Mesenchymal stem cell (in vitro differentiated cells and primary cell): ENCODE results near the gene SPATS2.

ENCODE experiments used
- DNase-seq: peaks from one replicate; pipeline ENCODE4 v3.0.0-alpha.2; 2013
- H2AFZ ChIP-seq: one replicate; pipeline ENCODE4 v1.6.1; 2013; ENCODE audit warnings: low read depth, mild to moderate bottlenecking, control low read depth, inconsistent platforms, low read length, moderate library complexity
- H2AK5ac ChIP-seq: 2 replicates; pipeline ENCODE4 v1.6.1; 2013; ENCODE audit warnings: low read length, moderate library complexity, mild to moderate bottlenecking, inconsistent platforms; ENCODE audit not compliant: severe bottlenecking
- H2BK120ac ChIP-seq: one replicate; pipeline ENCODE4 v1.6.1; 2013; ENCODE audit warnings: low read depth, mild to moderate bottlenecking, inconsistent platforms, low read length, moderate library complexity
- H2BK12ac ChIP-seq, 2 experiments: one replicate each; pipeline ENCODE4 v1.6.1; 2013; ENCODE audit warnings: inconsistent platforms in 2 of 2, low read length in 2 of 2, mild to moderate bottlenecking in 2 of 2, moderate library complexity in 2 of 2, control low read depth in 1 of 2
- H2BK15ac ChIP-seq: one replicate; pipeline ENCODE4 v1.6.1; 2013; ENCODE audit warnings: mild to moderate bottlenecking, low read depth, inconsistent platforms; ENCODE audit not compliant: poor library complexity, severe bottlenecking
- H2BK5ac ChIP-seq: 2 replicates; pipeline ENCODE4 v1.6.1; 2013; ENCODE audit warnings: low read depth, mild to moderate bottlenecking, low read length, control low read depth, inconsistent platforms; ENCODE audit not compliant: poor library complexity, severe bottlenecking
- H3K14ac ChIP-seq, 2 experiments: one replicate each; pipeline ENCODE4 v1.6.1; 2013; ENCODE audit warnings: inconsistent platforms in 2 of 2, low read length in 2 of 2, control low read depth in 1 of 2, mild to moderate bottlenecking in 1 of 2, moderate library complexity in 1 of 2
- H3K18ac ChIP-seq, 2 experiments: one replicate each; pipeline ENCODE4 v1.6.1; 2013; ENCODE audit warnings: inconsistent platforms in 2 of 2, low read length in 2 of 2, control low read depth in 1 of 2, low read depth in 1 of 2, mild to moderate bottlenecking in 1 of 2
- H3K23ac ChIP-seq, 2 experiments: one replicate each; pipeline ENCODE4 v1.6.1; 2013; ENCODE audit warnings: inconsistent platforms in 2 of 2, low read length in 2 of 2, mild to moderate bottlenecking in 2 of 2, moderate library complexity in 2 of 2, control low read depth in 1 of 2
- H3K27ac ChIP-seq: 2 replicates; pipeline ENCODE4 v1.5.1; 2013; ENCODE audit warnings: mild to moderate bottlenecking, moderate library complexity, low read length, control low read depth, inconsistent platforms; ENCODE audit not compliant: poor library complexity, severe bottlenecking
- H3K27me3 ChIP-seq, 2 experiments: 2 replicates each; pipeline versions ENCODE4 v1.6.1 to v1.7.0; 2013; ENCODE audit warnings: low read length in 2 of 2, mild to moderate bottlenecking in 2 of 2, moderate library complexity in 2 of 2, control low read depth in 1 of 2, inconsistent platforms in 1 of 2; ENCODE audit not compliant: control insufficient read depth in 1 of 2, insufficient read depth in 1 of 2
- H3K36me3 ChIP-seq, 2 experiments: 2 replicates each; pipeline versions ENCODE4 v1.6.1 to v1.7.0; 2013; ENCODE audit warnings: low read length in 2 of 2, control low read depth in 1 of 2, inconsistent platforms in 1 of 2, low read depth in 1 of 2, mild to moderate bottlenecking in 1 of 2; ENCODE audit not compliant: insufficient read depth in 2 of 2, control insufficient read depth in 1 of 2
- H3K4ac ChIP-seq, 2 experiments: one replicate each; pipeline ENCODE4 v1.6.1; 2013; ENCODE audit warnings: inconsistent platforms in 2 of 2, low read length in 2 of 2, mild to moderate bottlenecking in 2 of 2, moderate library complexity in 2 of 2, control low read depth in 1 of 2, low read depth in 1 of 2
- H3K4me1 ChIP-seq: 2 replicates; pipeline ENCODE4 v1.6.1; 2013; ENCODE audit warnings: low read depth, low read length, control low read depth; ENCODE audit not compliant: control insufficient read depth, insufficient read depth
- H3K4me2 ChIP-seq: 2 replicates; pipeline ENCODE4 v1.6.1; 2013; ENCODE audit warnings: low read length, mild to moderate bottlenecking, inconsistent platforms; ENCODE audit not compliant: poor library complexity, severe bottlenecking
- H3K4me3 ChIP-seq, 2 experiments: 2 replicates each; pipeline versions ENCODE4 v1.5.1 to v1.7.0; 2013; ENCODE audit warnings: low read length in 2 of 2, mild to moderate bottlenecking in 2 of 2, control low read depth in 1 of 2, low read depth in 1 of 2; ENCODE audit not compliant: insufficient read depth in 1 of 2
- H3K79me1 ChIP-seq: replicated peaks from 2 replicates; pipeline ENCODE4 v1.6.1; 2013; ENCODE audit warnings: mild to moderate bottlenecking, control low read depth, low read length, inconsistent platforms; ENCODE audit not compliant: poor library complexity, severe bottlenecking
- H3K9ac ChIP-seq: 2 replicates; pipeline ENCODE4 v1.7.0; 2013; ENCODE audit warnings: mild to moderate bottlenecking, low read length, moderate library complexity
- H3K9me3 ChIP-seq: 2 replicates; pipeline ENCODE4 v1.7.0; 2013; ENCODE audit warnings: mild to moderate bottlenecking, low read length; ENCODE audit not compliant: control insufficient read depth
- H4K8ac ChIP-seq: one replicate; pipeline ENCODE4 v1.6.1; 2013; ENCODE audit warnings: inconsistent platforms, mild to moderate bottlenecking, low read length, moderate library complexity
- H4K91ac ChIP-seq: one replicate; pipeline ENCODE4 v1.6.1; 2013; ENCODE audit warnings: mild to moderate bottlenecking, low read length, inconsistent platforms
- WGBS: methylation state at CpG from one replicate; pipeline ENCODE4 v1.1.7; 2013; ENCODE audit warnings: mixed read lengths; 5-methylcytosine and 5-hydroxymethylcytosine counted together

Gene SPATS2

GRCh38 chr12:49496417-49497360 is 129.4 kb downstream of the SPATS2 start:
- Histone ChIP-seq H3K4me2 (no peak overlapping the region), H3K27me3 (no peaks in the 10 kb centered on the region), H3K23ac (no peak overlapping the region), H3K4me3 (no peak overlapping the region), H2BK120ac (no peak overlapping the region), H4K8ac (no peak overlapping the region), H2AK5ac (no peak overlapping the region), H3K9me3 (no peaks in the 10 kb centered on the region), H2BK5ac (no peak overlapping the region), H3K4ac (no peak overlapping the region), H3K14ac (no peak overlapping the region), H3K9ac (no peak overlapping the region), H3K79me1 (peaks cover 8% of the 10 kb centered on the region), H3K36me3 (peaks cover 11 to 32% of the 10 kb centered on the region in 2 experiments), H4K91ac (no peak overlapping the region), H2AFZ (no peak overlapping the region), H3K27ac (no peak overlapping the region), H2BK12ac (no peak overlapping the region), H3K4me1 (peaks cover 1% of the 10 kb centered on the region), H2BK15ac (no peak overlapping the region), H3K18ac (no peak overlapping the region)
- 91% methylated on average over 9 of the region's 10 CpGs for WGBS
- DNase-seq: no peak

- peak overlapping the region; percentile 56 for H3K27ac ChIP-seq
- no peaks in the 10 kb centered on the region for H3K9me3 ChIP-seq
- no peak for DNase-seq
- no peak overlapping the region for H4K91ac ChIP-seq
- peaks cover 4% of the 10 kb centered on the region for H3K79me1 ChIP-seq
- no peak overlapping the region for H4K8ac ChIP-seq
- no peak overlapping the region for H3K14ac ChIP-seq
- peaks cover 6% of the 10 kb centered on the region for H3K4me1 ChIP-seq
- no peak overlapping the region for H3K4me2 ChIP-seq
- no peak overlapping the region for H2AK5ac ChIP-seq
- H3K36me3 ChIP-seq: peaks cover 10 to 39% of the 10 kb centered on the region in 2 experiments
- H2BK120ac ChIP-seq: no peak overlapping the region
- H3K27me3 ChIP-seq: no peaks in the 10 kb centered on the region
- H3K18ac ChIP-seq: no peak overlapping the region
- no peak overlapping the region for H3K9ac ChIP-seq
- H3K4ac ChIP-seq: no peak overlapping the region
- no peak overlapping the region for H3K23ac ChIP-seq
- no peak overlapping the region for H2BK15ac ChIP-seq
- no peak overlapping the region for H2AFZ ChIP-seq
- H3K4me3 ChIP-seq: no peak overlapping the region
- 100% methylated on average over 1 of the region's 1 CpG for WGBS
- no peak overlapping the region for H2BK12ac ChIP-seq
- H2BK5ac ChIP-seq: no peak overlapping the region
Measured at GRCh38 chr12:49501895-49502294, 134.6 kb downstream of the SPATS2 start.

GRCh38 chr12:49502590-49502989 is 135.3 kb downstream of the SPATS2 start:
- H2BK120ac ChIP-seq: no peak overlapping the region
- H3K79me1 ChIP-seq: peaks cover 4% of the 10 kb centered on the region
- H4K8ac ChIP-seq: no peak overlapping the region
- no peak overlapping the region for H2BK15ac ChIP-seq
- WGBS: 96% methylated on average over 1 of the region's 1 CpG
- H3K4me2 ChIP-seq: no peak overlapping the region
- no peak overlapping the region for H3K9ac ChIP-seq
- H3K36me3 ChIP-seq: peaks cover 10 to 36% of the 10 kb centered on the region in 2 experiments
- H3K4ac ChIP-seq: no peak overlapping the region
- no peak for DNase-seq
- no peak overlapping the region for H4K91ac ChIP-seq
- peak overlapping the region; percentile 67 for H2AK5ac ChIP-seq
- no peak overlapping the region for H3K4me3 ChIP-seq
- H3K14ac ChIP-seq: no peak overlapping the region
- no peak overlapping the region for H2BK12ac ChIP-seq
- H3K18ac ChIP-seq: no peak overlapping the region
- peak overlapping the region; percentile 89 for H3K27ac ChIP-seq
- H3K23ac ChIP-seq: no peak overlapping the region
- no peaks in the 10 kb centered on the region for H3K27me3 ChIP-seq
- H2BK5ac ChIP-seq: no peak overlapping the region
- peaks cover 7% of the 10 kb centered on the region for H3K4me1 ChIP-seq
- no peak overlapping the region for H2AFZ ChIP-seq
- H3K9me3 ChIP-seq: no peaks in the 10 kb centered on the region

GRCh38 chr12:49503674-49504180 is 136.5 kb downstream of the SPATS2 start:
- Histone ChIP-seq H3K4me3 (no peak overlapping the region), H3K4me1 (peaks cover 7% of the 10 kb centered on the region), H2AK5ac (no peak overlapping the region), H4K91ac (no peak overlapping the region), H3K27ac (peak overlapping the region; percentile 89), H2BK5ac (no peak overlapping the region), H3K9ac (no peak overlapping the region), H3K36me3 (peaks cover 10 to 36% of the 10 kb centered on the region in 2 experiments), H2AFZ (no peak overlapping the region), H3K4ac (no peak overlapping the region), H3K4me2 (peak overlapping the region; percentile 22), H2BK12ac (no peak overlapping the region), H3K79me1 (peaks cover 5% of the 10 kb centered on the region), H4K8ac (no peak overlapping the region), H3K27me3 (no peaks in the 10 kb centered on the region), H2BK15ac (no peak overlapping the region), H2BK120ac (no peak overlapping the region), H3K9me3 (no peaks in the 10 kb centered on the region), H3K18ac (no peak overlapping the region), H3K23ac (no peak overlapping the region), H3K14ac (no peak overlapping the region)
- 59% methylated on average over 3 of the region's 5 CpGs for WGBS
- DNase-seq: no peak
